ENCODE measurements around the gene EVI5.

EVI5 gene

GRCh38 chr1:92505015-92505692 is 279.8 kb downstream of the EVI5 start:
- DNase-seq = no peak

DNA sequence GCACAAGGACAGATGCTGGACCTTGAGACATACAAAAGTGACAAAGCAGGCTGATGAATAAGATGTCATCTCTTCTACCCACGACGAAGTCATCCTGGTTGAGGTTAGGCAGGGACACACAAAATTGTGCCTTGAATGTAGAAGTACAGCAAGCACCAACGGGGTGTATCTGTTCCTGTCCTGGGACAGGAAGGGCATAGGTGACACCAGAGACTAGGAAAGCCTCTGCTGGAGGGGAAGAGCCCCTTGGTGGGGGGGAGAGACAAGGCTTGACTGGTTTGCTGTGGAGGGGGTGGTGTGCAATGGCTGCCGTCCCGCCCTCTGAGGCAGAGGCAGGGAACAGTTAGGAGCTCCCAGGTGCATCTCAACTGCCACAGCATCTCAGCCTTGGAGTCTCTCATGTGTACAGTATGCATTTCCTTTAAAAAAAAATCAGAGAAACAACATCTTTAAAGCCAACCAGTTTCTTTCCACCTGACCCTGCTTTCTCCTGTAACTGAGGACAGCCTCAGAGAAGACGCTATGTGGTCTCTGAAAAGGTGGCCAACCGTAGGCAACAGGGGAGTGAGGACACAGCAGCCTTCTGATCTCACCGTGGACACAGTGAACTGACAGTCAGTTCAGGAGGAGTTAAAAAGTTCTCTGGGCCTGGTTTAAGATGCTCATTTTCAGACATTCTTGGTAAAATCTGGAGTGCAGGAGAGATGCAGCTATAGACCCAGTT is 280.5 kb downstream of the EVI5 start:
- DNase-seq = no peak

GRCh38 chr1:92503926-92504285 is 281.0 kb downstream of the EVI5 start:
- no peak for DNase-seq

DNA sequence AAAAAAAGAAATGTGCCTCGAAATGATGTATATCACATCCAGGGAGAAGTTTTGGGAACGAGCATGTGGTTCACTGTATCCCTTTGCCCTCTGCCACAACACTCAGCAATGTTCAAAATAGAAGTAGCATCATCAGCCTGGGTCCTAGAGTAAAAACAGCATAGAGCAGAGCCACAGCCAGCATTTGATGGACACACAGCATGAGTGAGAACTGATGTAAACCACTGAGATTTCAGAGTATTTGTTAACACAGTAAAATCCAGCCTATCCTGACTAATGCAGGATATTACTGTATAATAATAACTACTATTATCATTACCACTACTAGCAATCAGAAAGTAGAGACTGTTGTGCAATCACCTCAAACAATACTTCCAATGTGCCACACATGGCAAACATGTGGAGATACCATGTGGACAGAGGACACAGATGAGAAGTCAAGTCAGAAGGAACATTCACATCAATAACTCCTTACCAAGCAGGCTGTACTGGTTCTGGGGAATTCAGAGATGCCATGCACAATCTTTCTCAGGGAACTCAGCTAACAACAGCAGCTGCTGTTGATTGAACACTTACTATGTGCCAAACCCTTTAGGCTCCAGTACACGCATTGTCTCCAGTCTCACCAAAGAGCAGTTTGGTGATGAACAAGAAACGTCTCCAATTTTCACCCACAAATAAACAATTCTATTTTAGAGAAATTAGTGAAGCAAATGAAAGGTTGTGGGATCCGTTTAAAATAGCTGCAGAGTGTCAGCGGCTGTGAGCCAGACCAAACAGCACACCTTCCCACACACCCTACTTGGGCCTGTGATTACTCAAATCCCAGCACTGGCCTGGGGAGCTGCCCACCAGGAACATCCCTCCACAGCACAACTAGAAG is 281.6 kb downstream of the EVI5 start:
- no peak for DNase-seq

DNA sequence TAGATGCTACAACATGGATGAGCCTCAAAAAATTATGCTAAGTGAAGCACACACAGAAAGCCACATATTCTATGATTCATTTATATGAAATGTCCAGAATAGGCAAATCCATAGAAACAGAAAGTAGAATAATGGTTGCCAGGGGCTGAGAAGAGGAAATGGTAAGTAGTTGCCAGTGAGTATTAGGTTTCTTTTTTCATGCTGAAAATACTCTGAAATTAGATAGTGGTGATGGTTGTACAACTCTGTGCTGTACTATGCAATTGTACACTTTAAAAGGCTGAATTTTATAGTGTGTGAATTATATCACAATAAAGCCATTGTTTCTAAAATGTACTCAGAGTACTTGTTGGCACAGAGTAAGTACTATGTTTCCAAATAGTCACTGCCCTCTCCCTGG is 282.7 kb downstream of the EVI5 start:
- DNase-seq = no peak

GRCh38 chr1:92500552-92500951 is 284.4 kb downstream of the EVI5 start:
- DNase-seq = no peak

DNA sequence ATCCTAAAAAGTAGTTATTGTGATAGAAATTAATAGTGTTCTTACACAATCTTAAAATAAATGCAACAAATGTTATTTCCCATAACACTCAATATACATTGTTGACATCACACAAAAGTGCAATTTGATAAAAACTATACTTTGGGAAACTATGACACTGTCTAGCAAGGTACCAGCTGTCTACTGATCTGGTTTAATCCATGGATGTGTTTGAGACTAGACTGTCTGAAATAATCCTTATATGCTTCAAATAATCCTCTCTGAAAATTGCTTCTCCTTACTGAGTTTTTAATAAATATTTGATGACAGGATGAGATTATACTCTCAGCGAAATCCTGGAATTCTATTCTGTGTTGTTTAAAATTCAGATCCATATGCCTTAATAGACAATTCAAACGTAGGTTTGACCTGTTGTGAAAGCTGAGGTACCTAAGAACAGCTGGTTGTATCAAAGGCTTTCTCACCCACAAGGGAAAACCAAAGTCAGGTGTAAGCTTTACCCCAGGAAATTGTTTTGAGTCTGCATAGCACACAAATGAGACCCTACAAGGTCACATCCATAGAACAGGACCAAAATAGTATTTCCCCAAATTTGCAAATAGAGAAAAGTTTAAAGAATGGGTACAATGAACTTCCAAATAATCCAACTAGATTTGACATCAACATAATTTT is 289.4 kb downstream of the EVI5 start:
- no peak for DNase-seq

DNA sequence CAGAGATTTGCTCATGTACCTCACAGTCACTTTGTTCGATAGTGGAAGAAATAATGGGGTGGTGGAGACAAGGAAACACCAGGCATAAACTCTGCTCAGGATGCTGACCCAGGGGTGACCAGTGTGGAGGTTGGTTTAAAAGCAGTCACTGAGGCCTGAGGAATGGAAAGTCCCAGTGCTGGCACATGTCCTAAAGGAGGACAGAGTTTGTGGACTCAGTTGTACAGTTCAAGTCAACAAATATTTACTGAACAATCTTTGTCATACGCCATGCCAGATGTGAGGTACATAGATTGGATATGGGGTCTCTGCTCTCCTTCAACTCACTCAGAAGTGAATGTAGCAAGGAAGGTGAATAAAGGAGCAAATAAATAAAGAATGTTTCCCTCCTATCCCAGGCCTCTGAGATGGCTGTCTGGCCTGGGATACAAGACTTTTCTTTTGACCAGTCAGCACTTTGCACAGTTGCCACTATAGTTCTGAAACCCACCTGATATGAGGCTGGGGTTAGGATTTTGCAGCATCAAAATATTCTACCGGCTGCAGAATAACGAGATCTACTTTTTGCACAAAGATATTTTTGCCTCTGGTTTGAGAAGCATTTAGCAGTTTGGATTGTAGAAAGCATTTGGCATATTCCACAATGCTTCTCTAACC is 290.3 kb downstream of the EVI5 start:
- no peak for DNase-seq

DNA sequence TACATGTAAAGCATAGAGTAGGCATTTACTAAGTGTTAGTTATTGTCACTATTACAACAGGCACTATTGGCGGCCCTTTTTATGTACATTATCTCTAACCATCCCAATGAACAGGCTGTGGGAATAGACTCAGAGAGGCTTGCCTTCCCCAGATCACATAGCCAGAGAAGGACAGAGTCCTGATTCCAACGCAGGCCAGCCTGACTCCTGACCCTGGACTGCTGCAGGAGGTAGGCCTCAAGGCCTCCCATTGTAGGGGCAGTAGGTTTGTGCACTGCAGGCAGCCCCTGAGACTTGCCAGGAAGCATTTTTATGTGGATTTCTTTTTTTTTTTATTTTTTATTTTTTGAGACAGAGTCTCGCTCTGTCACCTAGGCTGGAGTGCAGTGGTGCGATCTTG is 291.8 kb downstream of the EVI5 start:
- no peak for DNase-seq

DNA sequence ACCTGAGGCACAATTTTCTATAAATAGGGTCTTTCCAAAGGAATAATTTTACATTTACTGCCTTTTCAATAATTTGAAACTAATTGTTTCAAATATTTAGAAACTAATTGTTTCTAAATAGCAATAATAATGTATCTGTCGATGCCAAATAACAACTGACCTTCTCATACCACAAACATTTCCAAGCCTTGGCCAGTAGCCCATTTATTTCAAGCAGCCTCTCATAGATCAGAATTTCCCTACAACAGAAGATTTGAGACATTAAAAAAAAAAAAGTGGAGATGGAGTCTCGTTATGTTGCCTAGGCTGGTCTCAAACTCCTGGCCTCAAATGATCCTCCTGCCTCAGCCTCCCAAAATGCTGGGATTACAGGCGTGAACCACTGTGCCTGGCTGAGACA is 296.1 kb downstream of the EVI5 start:
- no peak for DNase-seq

DNA sequence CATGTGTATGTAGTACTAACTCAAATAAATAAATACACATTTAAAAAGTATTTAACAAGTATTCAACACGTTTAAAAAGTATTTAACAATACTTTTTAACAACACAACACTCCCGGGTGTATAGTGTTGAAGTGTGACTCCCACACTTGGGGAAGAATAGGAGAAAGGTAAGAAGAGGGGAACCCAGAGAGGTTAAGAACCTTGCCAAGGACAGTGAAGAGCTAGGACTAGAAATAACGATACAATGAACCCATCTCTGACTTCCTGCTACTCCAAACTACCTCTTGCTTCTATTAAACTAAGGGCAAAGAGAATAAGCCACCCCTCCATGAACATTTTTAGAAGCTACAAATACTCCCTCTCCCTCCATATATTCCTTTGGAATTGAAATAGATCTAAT is 296.5 kb downstream of the EVI5 start:
- DNase-seq = no peak

DNA sequence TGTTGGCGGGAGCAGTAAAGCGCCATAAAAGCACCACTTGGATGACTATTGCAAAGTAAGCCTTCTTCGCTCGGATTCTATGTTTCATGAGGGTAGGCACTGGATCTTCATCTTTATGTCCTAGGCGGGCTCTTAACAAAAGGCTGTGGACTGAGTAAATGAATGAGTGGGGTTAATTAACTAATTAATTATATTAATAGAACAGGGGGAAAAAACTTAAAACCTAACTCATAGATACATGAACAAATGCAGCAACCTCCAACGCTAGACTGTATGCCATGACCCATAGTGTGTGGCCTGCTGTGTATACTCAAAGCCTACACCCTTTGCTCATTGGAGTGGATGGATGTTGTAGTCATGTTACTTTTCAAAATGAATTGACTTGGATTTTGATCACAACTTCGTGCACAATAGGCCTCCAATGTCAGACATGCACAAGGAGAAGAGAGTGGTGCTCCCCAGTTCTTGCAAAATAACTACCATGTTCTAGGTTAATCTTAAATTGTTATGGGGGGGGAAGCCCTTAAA is 297.8 kb downstream of the EVI5 start:
- no peak for DNase-seq

- DNase-seq = peak; percentile 56
Observed at GRCh38 chr1:92486251-92487077, 298.4 kb downstream of the EVI5 start, which contains the start of gene GFI1. Gene GFI1, minus strand, starts transcription at chr1:92486925. Its CDS starts 3,438 bp downstream, at chr1:92483487.

GRCh38 chr1:92485381-92486250 is 299.3 kb downstream of the EVI5 start:
- peak; percentile 76 for DNase-seq

DNA sequence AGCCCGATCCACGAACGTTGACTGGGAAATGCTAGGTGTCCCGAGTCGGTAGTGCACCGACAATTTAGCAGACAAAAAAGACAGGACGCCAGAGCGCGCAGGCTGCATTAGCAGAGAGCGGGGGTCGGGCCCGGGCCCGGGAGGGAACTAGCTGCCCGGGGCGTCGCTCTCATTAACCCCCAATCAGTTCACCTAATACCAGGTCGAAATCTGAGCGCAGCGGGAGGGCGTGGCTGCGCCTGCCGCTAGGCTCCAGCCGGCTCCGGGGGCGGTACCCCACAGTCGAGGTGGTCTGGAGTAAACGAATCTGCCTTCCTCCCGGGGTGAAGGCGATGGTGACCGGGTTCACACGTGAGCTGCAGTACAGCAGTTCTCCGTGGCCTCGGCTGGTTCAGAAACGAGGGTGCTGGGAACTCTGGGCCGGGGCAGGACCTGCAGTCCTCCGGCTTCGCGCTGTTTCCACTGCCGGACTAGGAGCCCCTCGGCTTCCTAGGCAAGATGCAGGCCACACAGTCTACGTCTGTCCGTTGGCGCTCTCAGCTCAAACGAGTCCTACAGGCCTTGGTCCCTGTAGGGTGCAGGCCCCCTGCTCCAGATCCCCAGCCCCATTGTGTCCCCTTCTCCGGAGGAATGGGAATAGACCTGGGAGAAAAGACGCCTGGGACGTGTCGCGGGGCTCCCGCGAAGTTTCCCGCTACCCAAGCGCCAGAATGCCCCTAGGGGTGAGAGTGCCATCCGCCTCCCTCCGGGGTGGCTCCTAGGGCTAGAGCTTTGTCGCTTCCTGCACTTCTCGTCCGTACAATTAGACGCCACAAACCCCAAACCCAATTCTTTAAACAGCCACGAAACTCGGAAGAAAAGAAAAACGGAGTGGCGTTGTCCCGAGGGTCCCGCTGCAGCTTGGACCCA is 300.2 kb downstream of the EVI5 start:
- peak; percentile 85 for DNase-seq

DNA sequence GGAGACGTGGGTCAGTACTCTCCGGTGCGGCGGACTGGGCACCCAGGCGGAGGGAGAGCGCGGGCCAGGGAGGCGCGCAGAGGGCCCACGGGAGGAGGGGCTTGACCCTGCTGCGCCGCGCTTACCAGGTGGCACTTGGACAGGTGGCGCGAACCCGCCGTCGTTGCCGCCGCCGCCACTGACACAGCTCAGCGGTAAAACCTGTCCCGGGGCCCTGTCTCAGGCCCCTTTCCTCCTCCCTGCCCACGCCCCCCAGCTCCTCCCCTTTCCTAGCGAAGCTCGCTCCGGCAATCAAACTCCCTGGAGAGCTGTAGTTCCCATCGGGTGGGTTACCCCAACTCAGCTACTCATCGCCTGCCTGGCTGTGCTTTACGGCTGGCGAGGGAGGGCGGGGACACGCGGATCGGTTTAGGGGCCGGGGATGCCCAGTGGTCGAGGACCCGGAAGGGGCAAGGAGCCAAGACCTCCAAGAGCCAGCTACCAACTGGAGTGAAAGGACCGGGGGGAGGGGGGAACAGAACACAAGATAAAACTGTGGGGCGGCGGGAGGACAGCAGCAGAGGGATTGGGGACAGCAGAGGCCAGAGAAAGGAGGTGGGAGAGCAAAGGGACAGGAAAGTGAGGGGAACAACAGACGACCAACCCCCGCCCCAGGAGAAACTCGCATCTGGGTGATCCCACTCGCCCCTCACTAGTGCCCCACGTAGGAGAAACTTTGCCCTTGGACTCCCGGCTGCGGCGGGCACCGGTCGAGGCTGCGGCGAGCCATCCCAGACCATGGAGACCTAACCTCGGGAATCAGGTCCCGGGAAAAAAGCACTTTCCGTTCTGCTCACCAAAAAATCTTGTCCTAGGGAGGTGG is 301.1 kb downstream of the EVI5 start:
- no peak for DNase-seq

DNA sequence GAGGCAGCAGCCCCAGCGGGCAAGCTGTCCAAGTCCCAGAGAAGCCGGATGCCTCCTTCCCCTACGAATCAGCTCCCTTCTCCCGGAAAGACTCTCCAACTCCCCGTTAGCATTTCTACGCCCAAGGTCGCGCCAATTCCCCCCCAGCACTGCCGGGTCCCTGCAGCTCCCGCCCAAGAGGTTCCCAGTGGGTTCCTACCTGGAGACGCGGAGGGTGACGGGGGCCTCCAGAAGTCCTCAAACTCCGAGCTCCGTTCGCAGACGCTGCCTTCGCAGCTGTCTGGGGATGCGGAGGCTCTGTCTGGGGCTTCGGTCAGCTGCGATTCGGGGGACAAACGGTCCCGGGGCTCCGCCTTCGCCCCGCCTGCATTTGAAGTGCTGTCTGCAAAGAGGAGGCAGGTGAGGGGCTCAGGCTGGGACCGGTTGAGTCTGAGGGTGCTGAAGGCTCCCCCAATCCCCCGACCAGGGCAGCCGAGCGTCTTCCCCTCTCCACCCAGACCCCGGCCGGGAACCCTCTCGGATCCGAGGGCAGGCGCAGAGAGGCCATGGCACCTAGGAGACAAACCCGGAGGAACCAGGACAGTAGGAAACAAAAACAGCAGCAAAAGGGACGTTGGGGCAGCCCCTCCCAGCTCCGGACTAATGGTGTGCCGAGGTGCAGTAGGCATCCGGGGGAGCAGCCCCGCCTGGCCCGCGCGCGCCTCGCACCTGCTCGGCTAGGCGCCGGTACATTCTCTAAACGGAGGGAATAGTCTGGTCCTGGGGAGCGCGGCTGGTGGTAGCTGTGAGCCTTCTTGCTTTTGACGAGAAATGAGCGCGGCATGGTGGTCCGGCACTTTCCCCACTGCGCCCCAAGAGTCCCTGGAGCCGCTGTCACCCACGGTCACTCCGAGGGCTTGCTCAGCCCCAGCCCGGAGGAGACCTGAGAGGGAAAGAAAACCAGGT is 302.0 kb downstream of the EVI5 start:
- peak; percentile 86 for DNase-seq

Data from retina (tissue), 1 donor.